ENCODE measurements around the gene PPP1R18.
A peak's percentile ranks its signal among the peaks of the same experiment; 100 is the strongest.
"Not testable (repeated sequence)": the region's sequence is repeated elsewhere in the genome, so short reads cannot be mapped to it uniquely, and the experiment has no call there.

Gene PPP1R18

GRCh38 chr6:30719791-30720737 lies 33.6 kb upstream of the PPP1R18 start, which contains the start of gene TUBB:
TUBB (plus strand) TSS chr6:30720352; CDS start chr6:30720507, 155 bp downstream.
- peak; percentile 98 for DNase-seq (ENCODE audit: low spot score)

DNA sequence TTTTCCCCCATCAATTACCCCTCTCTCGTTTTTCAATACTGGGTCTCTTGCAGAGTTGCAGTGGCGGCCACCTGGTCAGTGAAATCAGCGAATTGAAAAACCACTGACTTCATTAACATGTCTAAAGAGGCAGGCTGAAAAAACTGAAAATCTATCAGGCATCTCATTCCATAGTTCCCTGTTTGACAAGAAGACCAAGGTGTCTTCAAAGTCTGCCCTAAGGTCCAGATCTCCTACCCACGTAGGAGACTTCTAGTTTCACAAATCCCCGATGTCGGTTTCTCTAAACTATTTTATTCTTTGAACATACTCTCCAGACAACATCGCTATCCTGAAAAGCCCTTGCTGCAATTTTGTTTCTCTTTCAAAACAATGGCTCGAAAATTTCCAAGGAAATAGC lies 32.9 kb upstream of the PPP1R18 start:
- DNase-seq (ENCODE audit: low spot score): no peak

DNA sequence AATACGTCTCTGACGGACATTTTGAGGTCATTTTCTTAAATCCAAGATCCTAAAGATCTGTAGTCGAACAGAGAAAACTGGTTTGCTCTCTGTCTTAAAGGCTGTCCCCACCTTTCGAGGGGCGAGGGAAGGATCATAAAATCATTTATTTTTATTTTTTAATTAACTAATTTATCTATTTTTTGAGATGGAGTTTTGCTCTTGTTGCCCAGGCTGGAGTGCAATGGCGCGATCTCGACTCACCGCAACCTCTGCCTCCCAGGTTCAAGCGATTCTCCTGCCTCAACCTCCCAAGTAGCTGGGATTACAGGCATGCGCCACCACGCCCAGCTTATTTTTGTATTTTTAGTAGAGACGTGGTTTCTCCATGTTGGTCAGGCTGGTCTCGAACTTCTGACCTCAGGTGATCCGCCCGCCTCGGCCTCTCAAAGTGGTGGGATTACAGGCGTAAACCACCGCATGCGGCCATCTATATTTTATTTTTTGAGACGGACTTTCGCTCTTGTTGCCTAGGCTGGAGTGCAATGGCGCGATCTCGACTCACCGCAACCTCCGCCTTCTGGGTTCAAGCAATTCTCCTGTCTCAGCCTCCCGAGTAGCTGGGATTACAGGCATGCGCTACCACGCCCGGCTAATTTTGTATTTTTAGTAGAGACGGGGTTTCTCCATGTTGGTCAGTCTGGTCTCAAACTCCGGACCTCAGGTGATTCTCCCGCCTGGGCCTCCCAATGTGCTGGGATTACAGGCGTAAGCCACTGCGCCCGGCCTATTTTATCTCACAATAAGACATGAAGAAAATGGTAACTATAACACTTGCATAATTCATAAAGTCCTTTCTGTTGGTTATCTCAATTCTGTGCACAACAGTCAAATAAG lies 31.6 kb upstream of the PPP1R18 start:
- DNase-seq (ENCODE audit: low spot score): not testable (repeated sequence)

- DNase-seq (ENCODE audit: low spot score): peak; percentile 98
Observed at GRCh38 chr6:30717129-30717844, 30.8 kb upstream of the PPP1R18 start, which contains the start of gene MDC1. MDC1 (minus strand) TSS chr6:30717281; CDS start chr6:30715175, 2,106 bp downstream.

DNA sequence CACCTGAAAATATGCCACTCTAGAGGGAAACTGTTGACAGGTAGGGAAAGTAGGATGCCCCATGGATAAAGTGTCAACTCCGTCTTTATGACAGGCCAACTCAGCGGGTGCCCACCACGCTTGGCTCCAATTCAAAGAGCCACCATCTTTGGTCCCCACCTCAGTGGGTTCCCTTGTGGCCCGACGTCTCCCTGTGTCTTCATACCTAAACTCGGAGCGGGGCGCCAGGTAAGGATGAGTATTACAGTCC lies 30.4 kb upstream of the PPP1R18 start:
- DNase-seq (ENCODE audit: low spot score): no peak

DNA sequence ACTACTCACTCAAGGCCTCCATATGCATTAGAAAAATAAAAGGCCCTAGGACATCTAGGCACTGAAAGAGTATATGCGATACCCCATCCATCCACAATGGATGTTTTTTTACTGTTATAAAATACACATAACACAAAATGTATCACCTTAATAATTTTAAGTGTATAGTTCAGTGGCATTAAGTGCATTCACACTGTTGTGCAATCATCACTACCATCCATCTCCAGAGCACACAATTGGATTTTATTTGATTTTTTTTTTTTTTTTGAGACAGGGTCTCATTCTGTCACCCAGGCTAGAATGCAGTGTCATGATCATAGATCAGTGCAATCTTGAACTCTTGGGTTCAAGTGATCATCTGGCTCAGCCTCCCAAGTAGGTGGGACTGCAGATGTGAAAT lies 27.8 kb upstream of the PPP1R18 start:
- no peak for DNase-seq (ENCODE audit: low spot score)

DNA sequence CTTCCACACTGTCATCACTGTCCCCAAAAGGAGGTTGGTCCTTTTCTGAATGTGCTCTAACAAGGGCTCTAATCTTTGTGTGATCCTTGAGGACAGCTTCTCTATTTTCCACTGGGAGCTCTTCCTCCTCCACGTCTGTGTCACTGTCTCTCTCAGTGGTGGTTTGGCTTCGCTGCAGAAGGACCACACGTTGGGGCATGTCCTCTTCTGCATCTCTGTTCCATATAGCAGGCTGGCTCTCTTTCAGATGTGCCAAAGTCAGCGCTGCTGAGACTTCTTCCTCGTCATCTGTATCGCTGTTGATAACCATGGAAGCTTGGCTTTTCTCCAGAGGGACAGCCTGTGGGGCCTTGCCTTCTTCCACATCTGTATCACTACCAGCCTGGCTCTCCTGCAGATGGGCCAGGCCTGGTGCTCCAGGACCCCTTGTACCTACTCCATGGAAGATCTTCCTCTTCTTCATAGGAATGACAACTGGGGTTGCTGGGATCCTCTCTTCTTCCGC lies 26.0 kb upstream of the PPP1R18 start:
- no peak for DNase-seq (ENCODE audit: low spot score)

DNA sequence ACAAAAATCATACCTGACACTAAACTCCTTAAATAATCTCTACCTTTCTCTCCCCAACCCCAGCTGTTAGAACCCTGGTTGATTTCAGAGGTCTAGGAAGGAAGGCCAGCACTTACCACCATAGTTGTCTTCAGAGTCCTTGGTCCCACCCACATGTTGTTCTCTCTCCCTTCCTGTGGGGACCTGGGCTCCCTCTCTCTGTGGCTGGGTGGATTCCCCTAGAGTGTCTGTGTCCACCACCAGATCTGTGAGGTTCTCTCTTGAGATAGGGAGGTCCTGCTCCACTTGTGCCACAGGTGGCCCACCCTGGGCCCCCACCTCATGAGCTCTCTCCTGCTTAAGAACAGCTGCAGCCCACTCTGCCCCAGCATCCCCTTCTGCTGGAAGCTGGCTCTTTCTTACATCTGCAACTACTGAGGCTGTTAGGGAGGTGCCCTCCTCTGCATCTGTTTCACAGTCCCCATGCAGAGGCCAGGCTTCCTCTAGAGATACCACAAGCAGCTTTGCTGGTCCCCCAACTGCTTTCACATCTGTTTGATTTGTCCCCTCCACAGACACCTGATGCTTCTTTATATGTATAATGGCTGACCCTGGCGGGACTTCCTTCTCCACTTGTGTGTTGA lies 25.4 kb upstream of the PPP1R18 start:
- DNase-seq (ENCODE audit: low spot score): no peak

GRCh38 chr6:30709101-30709868 lies 22.8 kb upstream of the PPP1R18 start:
- DNase-seq (ENCODE audit: low spot score): no peak

DNA sequence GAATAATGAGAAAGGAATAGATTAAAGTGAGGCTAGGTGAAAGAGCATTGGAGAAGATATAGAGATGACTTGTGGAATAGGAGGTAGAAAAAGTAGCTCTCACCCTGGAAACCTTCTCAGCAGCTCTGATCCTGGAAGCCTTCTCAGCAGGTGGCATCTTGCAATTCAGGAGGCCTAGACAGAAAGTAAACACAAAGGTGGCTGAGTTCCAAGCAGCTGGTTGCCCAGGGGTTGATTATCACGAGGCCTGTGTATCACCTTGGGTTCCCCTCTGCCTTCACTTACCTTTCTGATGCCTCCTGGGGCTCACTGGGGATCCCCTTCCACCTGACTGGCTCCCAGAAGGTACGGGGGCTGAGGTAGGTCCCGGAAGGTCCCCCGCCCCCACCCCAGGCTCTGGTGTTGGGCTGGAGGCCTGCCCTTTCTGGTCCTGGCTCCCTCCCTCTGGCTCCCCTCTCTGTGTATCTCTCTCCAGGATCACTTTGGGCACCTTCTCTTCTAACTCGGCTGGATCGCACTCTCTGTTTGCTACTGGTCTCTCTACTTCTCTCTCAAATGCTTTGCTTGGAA lies 20.9 kb upstream of the PPP1R18 start:
- DNase-seq (ENCODE audit: low spot score): no peak

DNA sequence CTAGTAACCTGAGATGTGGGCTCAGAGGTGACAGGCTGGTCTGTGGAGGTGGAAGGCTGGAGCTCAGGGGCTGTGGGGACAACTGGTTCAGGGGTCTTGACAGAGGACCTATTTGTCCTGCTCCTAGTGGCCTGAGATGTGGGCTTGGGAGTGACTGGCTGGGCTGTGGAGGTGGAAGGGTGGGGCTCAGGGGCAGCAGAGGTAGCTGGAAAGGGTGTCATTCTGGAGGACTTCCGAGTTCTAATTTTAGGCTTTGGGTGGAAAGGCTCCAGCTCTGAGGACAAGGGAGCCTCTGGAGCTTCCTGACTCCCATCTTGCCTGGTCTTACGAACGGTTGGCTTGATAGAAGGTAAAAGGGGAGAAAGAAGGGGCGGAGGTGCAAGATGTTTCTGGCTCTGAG lies 19.2 kb upstream of the PPP1R18 start:
- no peak for DNase-seq (ENCODE audit: low spot score)

GRCh38 chr6:30703821-30704220 lies 17.4 kb upstream of the PPP1R18 start:
- no peak for DNase-seq (ENCODE audit: low spot score)

DNA sequence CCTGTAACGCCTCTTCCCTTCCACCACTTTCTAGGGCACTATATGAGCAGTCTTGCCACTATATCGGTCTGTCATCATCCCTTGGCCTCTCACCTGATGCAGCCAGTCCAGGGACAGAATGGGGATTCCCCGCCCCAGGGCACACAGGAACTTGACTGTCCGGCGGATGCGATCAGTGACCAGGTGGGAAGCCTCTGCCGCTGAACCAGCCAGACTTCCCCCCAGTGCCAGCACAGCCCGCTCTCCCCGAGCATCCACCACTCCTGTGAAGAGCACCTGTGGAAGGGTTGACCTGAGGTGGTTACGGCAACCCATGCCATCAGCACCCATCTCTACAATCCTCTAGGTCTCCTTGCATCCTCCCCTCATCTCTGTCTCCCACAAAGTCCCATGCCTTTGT lies 16.6 kb upstream of the PPP1R18 start:
- no peak for DNase-seq (ENCODE audit: low spot score)

- DNase-seq (ENCODE audit: low spot score): no peak
Observed at GRCh38 chr6:30700340-30700739, 13.9 kb upstream of the PPP1R18 start.

GRCh38 chr6:30696432-30696831 lies 10.0 kb upstream of the PPP1R18 start:
- no peak for DNase-seq (ENCODE audit: low spot score)

DNA sequence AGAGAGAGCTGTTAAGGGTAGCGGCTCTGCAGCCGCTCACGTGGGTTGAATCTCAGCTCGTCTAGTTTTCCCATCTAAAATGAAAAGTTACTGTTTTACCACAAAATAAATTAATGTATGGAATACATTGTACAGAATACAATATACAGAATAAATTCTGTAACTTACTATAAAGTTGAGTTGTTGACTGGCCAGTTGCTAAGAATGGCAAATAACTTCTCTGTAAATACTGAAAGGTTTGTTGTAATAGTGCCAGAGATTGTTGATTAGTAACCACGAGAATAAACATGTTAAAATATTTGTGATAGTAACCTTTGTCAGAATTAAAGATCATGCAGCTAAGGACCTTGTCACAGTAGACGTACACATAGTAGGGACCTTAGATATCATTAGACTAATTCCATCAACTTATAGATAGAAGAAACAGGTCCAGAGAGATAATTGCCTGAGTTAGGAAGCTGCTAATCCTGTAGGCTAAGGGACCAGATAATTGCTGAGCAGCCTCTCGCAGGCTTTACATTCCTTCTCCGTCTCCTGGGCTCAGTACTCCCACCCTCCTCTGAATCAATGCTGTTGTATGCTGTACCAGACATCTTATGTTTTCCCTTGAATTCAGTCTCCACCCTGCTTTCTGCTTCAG lies 4.9 kb upstream of the PPP1R18 start:
- DNase-seq (ENCODE audit: low spot score): no peak

GRCh38 chr6:30690403-30691207 lies 4.2 kb upstream of the PPP1R18 start, which contains the start of gene NRM:
NRM (minus strand) TSS chr6:30690984; CDS start chr6:30690974, 10 bp downstream.
- DNase-seq (ENCODE audit: low spot score): peak; percentile 90

GRCh38 chr6:30689985-30690384 lies 3.5 kb upstream of the PPP1R18 start:
- no peak for DNase-seq (ENCODE audit: low spot score)

Measured in ecto neural progenitor cell (in vitro differentiated cells).